SIG-M5 treated with dmso at 0.1 percent for 504 hours (cell line): Measurements from ENCODE around the gene GAS7.

Experiments
- DNase-seq: peaks from one replicate; lab custom pipeline; 2025; ENCODE audit not compliant: unreplicated experiment; lab: John Stamatoyannopoulos, UW

The GAS7 gene

DNA sequence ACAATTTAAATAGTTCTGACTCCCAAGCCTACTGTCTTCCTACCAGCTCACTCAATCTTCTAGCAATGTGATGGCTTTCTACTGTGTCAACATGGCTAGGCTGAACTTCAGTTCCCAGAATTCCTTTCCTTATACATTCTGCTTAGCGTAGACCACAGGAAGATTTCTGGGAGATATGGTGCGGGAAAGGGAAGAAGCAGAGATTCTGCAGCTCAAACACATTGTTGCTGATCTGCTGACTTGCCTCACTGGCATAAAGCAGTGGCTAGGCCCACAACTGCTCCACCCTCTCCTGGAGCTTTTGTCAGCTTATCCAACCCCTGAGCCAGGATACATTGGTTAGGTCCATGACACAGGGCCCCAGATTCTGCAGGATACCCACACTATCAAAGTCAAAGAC is 58.8 kb downstream of the GAS7 start:
- no peak for DNase-seq

DNA sequence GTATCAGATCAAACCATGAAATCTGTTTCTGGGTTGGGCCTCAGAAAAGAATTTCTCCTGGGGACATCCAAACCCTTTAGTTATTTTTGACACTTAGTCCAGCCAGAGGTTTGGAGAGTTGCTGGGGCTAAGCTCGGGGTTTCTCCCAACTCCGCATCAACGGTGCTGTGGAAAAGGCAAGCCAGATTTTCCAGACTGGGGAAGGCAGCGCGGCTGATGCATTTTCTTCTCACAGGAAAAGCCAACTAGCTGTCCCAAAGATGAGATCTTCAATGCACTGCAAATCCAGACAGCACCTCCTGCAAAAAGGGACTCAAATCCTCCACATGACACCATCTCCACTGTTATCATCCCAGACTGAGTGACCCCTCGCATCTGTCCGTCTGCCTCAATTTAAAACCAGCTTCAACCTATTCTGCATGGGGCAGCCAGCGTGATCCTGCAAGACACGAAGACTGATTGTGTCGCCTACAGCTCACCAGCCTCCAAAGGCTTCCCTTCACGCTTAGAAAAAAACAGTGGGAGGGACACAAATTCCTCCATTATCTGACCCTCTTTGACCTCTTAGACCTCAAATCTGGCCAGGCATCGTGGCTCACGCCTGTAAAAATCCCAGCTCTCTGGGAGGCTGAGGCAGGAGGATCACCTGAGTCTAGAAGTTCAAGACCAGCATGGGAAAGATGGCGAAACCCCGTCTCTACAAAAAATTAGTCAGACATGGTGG is 62.0 kb downstream of the GAS7 start:
- no peak for DNase-seq

DNA sequence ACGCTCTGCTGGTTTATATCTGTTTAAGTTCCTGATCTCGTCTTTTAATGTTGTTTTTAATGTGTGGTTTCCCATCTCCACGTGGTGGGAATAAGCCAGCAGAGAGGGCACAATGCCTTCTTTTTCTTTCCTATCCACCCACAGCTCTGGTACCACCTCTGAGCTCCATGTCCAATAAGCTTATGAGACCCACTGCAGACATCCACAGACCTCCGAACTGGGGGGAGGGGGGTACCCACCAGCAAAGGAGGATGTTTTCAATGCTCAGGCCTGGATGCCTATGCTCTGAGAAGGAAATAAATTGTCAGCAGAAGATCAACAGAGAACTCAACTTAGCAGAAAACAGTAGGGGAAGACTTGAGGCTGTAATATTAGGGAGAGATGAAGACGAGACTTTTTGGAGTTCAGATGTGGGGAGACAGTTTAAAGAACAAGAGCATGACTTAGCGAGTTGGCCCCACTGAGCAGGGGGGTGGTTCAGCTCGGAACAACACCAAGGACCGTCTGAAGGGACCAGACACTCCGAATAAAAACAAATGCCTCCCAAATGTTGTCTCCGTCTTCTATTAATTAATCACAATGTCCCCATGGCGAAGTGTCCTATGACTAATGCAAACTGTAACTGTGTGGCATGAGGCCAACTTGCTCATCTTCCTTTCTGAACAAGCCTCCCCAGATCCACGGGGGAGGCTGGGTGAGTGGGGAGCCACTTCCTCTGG is 62.7 kb downstream of the GAS7 start:
- DNase-seq = no peak

DNA sequence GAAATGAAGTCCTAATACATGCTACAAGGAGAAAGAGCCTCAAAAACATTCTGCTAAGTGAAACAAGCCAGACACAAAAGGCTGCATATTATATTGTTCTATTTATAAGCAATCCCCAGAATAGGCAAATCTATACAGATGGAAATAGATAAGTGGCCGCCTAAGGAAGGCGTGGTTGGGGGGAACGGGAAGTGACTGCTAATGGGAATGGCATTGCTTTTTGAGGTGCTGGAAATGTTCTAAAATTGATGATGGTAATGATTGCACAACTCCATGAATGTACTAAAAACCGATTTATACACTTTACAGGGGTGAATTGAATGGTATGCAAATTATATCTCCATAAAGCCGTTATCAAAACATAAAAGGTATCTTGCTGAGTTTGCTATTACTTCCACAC is 67.7 kb downstream of the GAS7 start:
- no peak for DNase-seq

DNA sequence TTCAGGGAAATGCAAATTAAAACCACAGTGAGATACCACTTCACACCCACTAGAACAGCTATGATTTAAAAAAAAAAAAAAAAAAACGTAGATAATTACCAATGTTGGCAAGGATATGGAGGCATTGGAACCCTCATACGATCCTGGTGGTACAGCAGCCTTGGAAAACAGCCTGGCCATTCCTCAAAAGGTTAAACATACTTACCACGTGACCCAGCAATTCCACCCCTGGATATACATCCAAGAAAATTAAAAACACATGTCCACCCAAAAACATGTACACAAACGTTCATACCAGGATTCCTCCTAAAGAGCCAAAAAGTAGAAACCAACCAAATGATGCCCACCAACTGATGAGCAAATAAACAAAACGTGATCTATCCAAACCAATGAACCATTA is 68.1 kb downstream of the GAS7 start:
- DNase-seq = no peak

DNA sequence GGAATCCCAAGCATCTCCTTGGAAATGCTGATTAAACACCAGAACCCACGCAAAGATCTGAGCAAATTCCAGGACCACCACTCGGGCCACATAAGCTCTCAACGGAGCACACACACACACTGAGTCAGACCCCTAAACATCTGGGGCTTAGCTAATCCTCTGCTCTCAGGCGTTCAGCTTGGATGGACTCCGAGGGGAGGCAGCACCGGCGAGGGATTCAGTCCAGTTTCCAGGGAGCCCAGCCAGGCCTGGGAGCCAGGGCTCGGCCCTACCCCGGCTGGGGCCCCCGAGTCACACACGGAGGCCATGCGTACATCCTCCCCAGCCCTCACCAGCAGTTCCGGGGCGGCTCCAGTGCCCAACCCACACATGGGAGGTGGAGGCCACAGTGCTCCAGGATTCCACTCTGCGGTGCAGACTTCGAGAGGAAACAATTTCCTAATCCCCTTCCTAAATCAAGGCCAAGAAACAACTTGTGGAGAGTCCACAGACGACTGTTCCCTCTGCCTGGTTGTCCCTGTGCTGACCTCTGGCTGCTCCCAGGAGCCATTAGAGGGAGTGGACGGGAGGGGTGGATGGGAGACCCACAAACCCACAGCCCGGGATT is 70.5 kb downstream of the GAS7 start:
- no peak for DNase-seq

DNA sequence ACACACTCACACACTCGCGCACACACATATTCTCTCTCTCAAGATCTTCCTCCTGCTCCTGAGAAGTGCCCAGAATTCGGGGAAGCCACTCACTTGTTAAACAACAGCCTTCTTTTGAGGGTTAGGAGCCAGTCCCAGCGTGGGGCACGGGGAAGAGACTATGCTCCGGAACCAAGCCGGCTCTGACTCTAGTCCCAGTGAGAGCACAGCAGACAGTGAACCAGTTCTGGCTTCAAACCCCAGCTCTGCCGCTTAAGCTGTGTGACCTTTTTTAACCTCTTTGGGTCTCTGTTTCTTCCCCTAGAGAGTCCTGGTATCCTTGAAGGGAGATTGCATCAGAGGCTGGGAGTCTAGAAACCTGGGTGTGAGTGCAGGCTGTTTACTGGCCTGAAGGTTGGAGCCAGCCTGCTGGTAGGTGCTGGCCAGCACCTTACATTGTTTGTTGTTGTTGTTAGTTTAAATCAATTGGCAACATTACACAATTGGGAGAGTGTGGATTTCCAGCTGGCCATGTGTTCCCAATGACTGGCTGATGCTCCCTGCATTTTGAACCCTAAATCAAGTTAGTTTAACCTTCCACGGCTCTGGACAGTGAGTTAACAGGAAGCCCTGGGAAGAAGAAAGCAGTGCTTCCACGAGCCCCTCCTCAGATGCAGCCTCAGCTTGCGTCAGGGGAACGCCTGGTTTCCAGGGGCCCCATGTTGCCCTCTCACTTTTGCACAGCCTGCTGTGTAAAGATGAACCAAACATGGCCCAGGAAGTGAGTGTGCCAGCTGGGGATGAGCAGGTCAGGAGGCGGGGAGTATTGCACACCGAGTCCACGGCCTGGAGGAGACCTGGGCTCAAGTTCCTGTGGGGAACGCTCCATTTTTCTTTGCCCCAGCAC is 71.5 kb downstream of the GAS7 start:
- peak; percentile 66 for DNase-seq

DNA sequence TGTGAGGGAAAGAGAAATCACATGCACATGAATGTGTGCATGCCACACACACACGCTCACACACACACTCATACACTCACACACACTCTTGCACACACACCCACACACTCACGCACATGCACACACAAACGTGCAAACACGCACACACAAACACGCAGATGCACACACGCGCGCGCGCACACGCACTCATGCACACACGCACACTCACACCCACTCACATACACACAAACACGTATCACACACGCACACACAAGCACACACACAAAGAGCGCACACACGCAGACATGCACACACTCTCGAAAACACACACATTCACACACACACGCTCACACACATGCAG is 72.2 kb downstream of the GAS7 start:
- DNase-seq = no peak

DNA sequence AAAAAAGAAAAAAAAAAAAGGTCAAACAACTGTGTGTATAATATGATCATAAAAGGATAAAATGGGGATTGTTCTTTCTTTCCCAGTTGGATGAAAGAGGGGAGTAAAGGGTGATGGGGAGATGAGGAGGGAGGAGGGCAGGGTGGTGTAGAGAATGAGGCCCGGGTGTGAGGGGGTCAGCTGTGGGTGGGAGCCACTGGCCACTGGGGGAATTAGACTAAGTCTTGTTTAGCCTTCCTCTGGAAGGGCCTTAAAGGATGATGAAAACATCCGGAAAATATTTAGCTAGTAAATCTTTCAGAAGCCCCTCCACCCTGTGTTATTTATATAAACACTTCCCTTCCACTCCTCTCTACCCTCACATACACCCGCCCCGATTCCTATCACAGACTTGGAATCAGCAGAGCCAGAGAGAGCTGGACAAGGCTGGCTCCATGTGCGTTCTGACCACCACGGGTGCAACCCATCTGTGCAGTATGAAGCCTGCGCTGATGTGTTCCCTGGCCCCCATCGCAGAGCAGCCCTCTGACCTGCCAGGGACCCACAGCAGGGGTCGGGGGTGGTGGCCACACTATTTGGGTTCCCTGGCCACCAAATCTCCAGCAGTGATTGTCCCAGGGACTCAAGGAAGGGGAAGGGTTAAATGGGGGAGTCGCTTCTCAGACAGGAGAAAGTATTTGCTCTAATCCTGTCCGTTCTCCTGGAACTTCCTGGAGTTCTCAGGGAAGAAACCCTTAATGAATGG is 72.7 kb downstream of the GAS7 start:
- DNase-seq = no peak

DNA sequence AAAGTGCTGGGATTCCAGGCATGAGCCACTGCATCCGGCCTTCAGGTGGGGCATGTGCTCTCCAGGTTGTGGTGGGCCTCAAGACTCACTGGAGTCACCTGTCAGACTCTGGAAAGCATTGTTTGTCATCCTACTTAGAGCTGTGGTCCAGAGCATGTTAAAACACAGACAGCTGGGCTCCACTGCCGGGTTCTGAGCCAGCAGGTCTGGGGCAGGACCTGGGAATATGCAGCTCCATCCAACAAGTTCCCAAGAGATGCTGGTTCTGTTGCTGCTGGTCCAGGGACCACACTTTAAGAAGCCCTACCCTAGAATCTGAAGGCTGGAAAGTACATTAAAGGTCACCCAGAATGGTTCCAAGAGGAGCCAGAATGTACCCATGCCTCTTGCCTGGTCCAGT is 75.3 kb downstream of the GAS7 start:
- DNase-seq = no peak

DNA sequence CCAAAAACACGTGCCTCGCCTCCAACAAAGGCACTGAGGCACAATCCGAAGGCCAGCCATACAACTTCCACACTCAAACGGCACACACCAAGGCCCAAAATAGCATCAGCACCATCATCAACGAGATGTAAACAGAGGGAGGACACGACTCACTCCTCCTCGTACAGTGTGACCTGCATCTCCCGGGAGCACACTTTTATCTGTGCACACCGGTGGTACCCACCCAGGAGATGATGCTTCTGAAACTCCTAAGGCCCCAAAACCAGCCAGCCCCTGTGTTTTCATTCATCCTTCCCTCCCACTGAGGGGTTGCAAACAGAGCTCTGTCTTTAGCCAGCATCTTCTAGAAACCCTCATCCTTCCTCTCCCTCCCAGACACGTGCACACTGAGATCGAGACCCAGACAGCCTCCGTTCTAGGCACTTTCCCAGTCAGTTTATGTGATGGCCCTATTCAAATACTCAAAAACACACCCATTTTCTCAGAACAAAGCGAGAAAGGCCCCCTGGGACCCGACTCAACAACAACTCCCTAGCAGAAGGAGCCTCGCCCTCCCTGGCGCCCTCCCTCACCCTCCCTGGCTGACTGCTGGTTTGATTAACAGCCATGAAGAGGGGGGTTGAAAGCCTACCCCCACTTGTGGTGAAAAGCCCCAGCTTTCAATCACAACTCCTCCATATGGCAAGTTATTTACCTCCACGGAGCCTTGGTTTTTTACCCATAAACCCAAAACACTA is 76.3 kb downstream of the GAS7 start:
- no peak for DNase-seq

DNA sequence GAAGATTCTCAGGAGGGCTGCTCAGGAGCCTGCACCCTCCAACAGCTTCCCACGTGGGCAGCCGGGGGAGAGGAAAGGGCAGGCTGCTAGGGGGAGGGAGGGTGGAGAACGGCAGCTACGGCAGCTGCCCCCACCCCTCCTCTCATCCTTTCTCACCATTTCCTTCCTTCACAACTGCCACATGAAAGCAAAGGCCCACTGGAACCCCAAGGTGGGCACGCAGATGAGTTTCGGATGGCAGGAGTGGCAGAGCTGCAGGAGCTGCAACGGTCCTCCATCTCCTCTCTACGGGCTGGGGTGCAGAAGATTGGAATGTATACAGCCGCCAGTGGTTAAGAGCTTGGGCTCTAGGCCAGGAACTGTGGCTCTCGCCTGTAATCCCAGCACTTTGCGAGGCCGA is 77.7 kb downstream of the GAS7 start:
- DNase-seq = no peak

DNA sequence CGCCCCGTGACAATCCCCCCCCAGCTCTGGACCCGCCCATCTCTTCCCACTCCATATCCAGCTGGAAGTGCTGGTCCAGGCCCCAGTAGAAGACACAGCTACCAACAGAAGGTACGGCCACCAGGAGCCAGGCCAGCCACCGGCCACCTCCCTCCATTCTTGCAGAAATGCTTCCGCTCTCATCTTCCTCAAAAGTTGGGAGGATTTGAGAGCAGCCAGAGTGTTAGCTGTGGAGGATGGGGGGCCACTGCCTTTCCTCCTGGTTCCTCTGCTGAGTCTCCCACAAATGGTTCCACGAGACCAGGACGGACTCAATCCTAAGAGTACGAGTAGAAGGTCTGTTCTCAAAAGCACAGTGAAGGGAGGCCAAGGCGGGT is 78.3 kb downstream of the GAS7 start:
- peak; percentile 64 for DNase-seq

DNA sequence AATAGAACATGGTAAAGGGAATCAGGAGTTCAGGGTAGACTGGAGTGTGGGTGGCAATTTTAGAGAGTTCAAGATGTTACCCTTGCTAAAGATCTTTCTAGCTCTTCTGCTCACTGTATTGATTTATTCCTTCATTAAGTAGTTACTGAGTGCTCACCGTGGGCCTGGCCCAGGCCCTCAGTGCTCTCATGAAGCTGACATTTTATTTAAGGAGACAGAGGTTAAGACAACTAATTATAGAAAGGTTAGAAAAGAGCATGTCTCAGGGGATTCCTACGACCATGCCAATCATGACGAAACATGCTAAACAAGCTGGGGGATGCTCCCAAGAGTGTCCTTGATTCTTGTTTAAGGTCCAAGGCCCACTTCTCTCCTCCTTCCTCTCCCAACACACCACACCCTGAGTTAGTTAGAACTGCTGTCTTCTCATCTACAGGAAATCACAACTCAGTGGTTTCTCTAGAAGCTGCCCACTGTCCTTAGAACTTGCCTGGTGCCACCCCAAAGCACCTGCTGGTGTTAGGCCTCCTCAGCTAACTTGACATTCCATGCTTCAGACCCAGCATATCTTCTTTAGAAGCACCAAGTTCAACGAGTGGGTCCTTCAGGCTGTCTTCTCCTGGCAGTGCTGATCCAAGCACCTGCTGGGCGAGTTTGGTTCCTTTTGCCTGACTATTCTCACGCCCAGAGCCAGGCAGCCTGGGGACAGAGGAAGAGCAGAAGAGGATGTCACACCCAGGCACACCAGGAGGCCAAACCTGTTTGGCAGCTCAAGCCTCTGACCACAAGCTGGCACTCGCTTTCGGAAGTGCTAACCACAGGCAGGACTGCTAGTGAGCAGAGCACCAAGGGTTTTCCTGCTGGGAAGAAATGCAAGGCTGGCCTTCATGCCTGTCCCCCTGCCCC is 79.0 kb downstream of the GAS7 start:
- DNase-seq = peak; percentile 88

DNA sequence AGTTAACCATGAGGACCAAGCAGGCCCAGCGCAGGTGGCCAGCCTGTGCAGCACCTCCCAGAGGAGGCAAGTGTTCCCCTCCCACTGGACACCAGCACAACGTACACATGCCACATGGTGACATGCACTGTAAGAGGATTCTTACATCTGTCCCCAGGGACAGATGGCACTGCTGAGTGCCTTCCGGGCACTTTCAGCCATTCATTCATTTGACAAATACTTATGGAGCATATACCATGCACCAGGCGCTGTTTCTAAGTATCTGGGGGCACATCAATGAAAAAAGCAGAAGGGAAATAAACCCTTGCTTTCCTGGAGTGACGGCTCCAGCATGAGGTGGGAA is 79.6 kb downstream of the GAS7 start:
- no peak for DNase-seq

DNA sequence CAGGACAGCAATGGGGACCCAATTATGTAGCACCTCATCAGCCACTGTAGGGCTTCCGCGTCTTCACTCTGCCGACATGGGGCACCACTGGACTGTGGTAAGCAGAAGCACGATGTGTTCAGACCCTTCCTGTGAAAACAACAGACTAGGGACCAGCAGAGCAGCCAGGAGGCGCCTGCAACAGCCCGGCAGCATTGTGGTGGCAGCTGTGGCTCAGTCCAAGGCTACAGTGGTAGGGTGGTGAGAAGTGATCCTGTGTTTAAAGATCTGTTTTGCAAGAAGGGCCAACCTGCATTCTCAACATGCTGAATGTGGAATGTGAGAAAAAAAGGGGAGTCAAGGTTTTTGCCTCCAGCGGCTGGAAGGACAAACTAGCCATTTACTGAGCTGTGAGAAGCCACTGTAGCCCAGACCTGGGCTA is 80.8 kb downstream of the GAS7 start:
- peak; percentile 59 for DNase-seq

DNA sequence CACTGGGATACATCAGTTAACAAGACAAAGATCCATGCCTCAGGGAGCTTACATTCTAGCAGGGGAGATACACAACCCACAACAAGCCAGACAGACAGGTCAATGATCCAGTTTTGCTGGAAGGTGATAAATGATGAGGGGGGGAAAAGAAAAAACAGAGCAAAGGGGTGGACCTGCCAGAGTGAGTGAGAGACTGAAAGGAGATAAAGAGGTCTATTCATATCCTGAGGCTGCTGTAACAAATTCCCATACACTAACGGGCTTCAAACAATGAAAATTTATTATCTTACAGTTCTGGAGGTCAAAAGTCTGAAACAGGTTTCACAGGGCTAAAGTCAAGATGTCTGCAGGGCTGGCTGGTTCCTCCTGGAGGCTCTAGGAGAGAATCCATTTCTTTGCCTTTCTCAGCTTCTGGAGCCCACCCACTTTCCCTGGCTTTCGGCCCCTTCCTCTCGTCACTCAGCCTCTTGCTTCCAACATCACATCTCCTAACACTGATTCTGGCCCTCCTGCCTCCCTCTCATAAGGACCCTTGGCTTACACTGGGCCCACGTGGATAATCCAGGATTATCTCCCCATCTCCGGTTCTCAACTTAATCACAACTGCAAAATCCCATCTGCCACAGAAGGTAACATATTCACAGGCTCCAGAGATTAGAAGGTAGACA is 81.5 kb downstream of the GAS7 start:
- no peak for DNase-seq

DNA sequence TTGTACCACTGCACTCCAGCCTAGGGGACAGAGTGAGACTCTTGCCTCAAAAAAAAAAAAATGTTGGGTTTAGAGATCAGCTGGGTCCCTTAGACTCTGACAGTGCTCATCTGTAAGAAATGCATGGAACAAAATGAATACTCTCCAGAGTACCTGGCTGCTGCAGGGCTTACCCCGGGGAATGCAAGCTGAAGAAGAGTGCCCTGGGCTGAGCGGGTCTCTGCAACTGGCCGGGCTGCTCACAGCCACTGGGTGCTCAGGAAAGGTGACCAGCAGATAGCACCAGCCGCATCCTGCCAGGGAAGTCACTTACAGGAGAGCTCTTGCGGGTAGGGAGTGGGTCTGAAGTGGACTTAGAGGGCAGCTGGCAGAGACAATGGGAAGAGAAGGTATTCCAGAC is 82.1 kb downstream of the GAS7 start:
- DNase-seq = no peak

DNA sequence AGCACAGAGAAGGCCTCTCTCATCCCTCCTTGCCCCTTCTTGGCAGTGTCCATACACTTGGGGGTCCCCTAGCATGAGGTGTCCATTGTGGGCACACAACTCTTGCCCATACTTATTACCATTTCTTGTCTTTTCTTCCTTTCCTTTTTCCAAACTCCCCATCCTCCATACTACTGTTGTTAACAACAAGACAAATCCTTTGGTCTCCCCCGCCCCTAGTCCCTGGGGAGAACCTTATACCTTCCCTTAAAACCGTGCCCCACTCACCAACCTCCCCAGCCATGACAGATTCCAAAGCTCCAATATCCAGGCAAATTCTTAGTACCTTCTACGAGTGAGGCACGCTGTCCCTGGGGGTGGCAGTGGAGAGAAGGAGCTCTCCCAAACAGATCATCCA is 82.9 kb downstream of the GAS7 start:
- no peak for DNase-seq
